AG09319 (cell line): Measurements from ENCODE around the gene PRR36.
A peak's percentile ranks its signal among the peaks of the same experiment; 100 is the strongest.

Experiments used
- DNase-seq: peaks from one replicate; pipeline ENCODE4 v3.0.0-alpha.2; 2010; ENCODE audit warnings: low read depth; ENCODE audit errors: extremely low read depth
- TF ChIP-seq, protein P1 (sequence below): IDR thresholded peaks from 2 replicates; pipeline ENCODE4 v1.5.1; 2011; ENCODE audit warnings: low read depth, mild to moderate bottlenecking, inconsistent platforms, low read length, moderate library complexity

Gene PRR36

GRCh38 chr19:7872306-7873204 is 1.6 kb downstream of the PRR36 start:
- no peak for DNase-seq
- TF ChIP-seq, protein P1, sequence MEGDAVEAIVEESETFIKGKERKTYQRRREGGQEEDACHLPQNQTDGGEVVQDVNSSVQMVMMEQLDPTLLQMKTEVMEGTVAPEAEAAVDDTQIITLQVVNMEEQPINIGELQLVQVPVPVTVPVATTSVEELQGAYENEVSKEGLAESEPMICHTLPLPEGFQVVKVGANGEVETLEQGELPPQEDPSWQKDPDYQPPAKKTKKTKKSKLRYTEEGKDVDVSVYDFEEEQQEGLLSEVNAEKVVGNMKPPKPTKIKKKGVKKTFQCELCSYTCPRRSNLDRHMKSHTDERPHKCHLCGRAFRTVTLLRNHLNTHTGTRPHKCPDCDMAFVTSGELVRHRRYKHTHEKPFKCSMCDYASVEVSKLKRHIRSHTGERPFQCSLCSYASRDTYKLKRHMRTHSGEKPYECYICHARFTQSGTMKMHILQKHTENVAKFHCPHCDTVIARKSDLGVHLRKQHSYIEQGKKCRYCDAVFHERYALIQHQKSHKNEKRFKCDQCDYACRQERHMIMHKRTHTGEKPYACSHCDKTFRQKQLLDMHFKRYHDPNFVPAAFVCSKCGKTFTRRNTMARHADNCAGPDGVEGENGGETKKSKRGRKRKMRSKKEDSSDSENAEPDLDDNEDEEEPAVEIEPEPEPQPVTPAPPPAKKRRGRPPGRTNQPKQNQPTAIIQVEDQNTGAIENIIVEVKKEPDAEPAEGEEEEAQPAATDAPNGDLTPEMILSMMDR, result no peak

GRCh38 chr19:7871437-7872305 is 2.5 kb downstream of the PRR36 start:
- TF ChIP-seq, protein P1, result no peak
- peak; percentile 60 for DNase-seq

GRCh38 chr19:7870571-7871436 is 3.4 kb downstream of the PRR36 start:
- TF ChIP-seq, protein P1, result no peak
- DNase-seq, result no peak

DNA sequence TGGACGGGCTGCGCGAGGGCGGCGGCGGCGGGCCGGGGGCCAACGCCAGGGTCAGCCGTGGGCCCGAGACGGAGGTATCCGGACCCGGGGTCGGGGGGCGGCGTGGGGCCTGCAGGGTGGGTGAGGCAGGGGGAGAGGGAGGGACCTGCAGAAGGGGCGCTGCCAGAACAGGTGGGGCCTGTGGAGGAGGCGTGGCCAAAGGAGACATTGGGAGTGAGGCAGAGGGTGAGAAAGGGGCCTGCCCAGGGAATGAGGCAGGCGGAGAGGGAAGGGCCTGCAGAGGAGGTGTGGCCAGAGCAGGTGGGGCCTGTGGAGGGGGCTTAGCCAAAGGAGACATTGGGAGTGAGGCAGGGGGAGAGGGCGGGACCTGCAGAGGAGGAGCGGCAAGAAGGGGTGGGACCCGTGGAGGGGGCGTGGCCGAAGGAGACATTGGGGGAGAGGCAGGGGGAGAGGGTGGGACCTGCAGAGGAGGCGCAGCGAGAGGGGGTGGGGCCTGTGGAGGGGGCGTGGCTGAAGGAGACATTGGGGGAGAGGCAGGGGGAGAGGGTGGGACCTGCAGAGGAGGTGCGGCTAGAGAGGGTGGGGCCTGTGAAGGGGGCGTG is 4.2 kb downstream of the PRR36 start:
- TF ChIP-seq, protein P1, result no peak
- no peak for DNase-seq

GRCh38 chr19:7869453-7869909 is 4.7 kb downstream of the PRR36 start:
- DNase-seq, result no peak
- TF ChIP-seq, protein P1, result no peak

DNA sequence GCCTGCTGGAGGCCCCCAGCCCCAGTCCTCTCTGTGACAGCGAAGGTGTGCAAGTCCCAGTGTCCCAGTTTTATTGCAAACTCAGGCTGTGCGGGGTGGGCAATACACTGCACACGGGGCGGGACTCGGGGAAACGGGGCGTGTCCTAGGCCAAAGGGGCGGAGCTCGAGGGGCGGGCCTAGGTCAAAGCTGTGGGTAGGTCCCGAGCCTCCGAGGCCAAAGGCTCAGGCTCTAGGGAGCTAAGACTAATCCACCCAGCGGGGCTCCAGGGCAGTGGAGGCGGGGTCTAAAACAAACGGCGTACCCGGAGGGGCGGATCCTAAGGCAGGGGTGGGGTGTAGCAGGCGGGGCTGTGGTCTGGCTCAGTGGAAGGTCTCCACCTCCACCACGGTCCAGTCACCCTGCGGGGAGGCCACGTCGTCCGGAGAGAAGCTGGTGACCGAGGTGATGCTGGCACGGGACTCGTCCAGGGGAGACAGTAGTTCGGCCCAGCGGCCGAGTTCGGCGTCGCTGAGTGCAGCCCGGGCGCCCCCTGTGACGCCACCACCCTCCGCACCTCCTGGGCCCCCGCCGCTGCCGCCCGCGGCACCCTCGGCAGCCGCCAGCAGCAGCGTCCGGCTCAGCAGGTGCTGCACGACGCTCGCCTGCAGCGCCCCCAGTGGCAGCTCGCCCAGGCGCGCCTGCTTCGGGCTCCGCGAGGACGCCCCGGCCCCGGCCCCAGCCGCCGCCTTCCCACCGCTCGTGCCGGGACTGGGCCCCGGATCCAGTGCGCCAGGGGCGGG is 5.3 kb downstream of the PRR36 start:
- DNase-seq, result no peak
- TF ChIP-seq, protein P1, result peak; percentile 25
